MCF 10A (cell line): ENCODE data around the gene ATOX1. TPM values are rescaled to one million over a fixed set of nuclear protein-coding genes. Genes with fewer than 3 reads are reported as not detected.

Experiments used
- BruUV-seq: library from RNA; stranded (reverse); fragments of 400-500 nt; replicated peaks from 2 replicates; lab custom pipeline; 2021; lab: Mats Ljungman, UMichigan
- CTCF ChIA-PET: fragments of 300-600 bp; sonication (Branson Sonifier 250); formaldehyde crosslinking; extraction: SDS; loops from one replicate; lab custom pipeline; 2021; ENCODE audit warnings: antibody characterized with exemption, inconsistent platforms; lab: Yijun Ruan, JAX
- POLR2A ChIA-PET: fragments of 300-600, 350-650 bp; sonication (Branson Sonifier 250); formaldehyde crosslinking; extraction: SDS; loops from one replicate; lab custom pipeline; 2020; ENCODE audit warnings: antibody characterized with exemption, inconsistent platforms; lab: Yijun Ruan, JAX
- DNase-seq: peaks from one replicate; pipeline ENCODE4 v3.0.0-alpha.2; 2018; ENCODE audit not compliant: unreplicated experiment
- H3K27ac Mint-ChIP-seq: one replicate; pipeline ENCODE4 v1.8.0; 2022; ENCODE audit warnings: mild to moderate bottlenecking, low read depth, mixed read lengths; ENCODE audit not compliant: unreplicated experiment
- H3K27me3 Mint-ChIP-seq: one replicate; pipeline ENCODE4 v1.8.0; 2022; ENCODE audit warnings: mixed read lengths; ENCODE audit not compliant: insufficient read depth, unreplicated experiment
- H3K36me3 Mint-ChIP-seq: one replicate; pipeline ENCODE4 v1.8.0; 2022; ENCODE audit warnings: mild to moderate bottlenecking, moderate library complexity, mixed read lengths; ENCODE audit not compliant: insufficient read depth, unreplicated experiment
- H3K4me1 Mint-ChIP-seq: one replicate; pipeline ENCODE4 v1.8.0; 2022; ENCODE audit warnings: mixed read lengths; ENCODE audit not compliant: insufficient read depth, unreplicated experiment
- H3K4me3 Mint-ChIP-seq: one replicate; pipeline ENCODE4 v1.8.0; 2022; ENCODE audit warnings: mild to moderate bottlenecking, moderate library complexity, mixed read lengths; ENCODE audit not compliant: unreplicated experiment
- H3K9me3 Mint-ChIP-seq: one replicate; pipeline ENCODE4 v1.8.0; 2022; ENCODE audit warnings: mixed read lengths; ENCODE audit not compliant: unreplicated experiment
- CTCF ChIP-seq: fragments of 200-600 bp; IDR thresholded peaks from one replicate; pipeline ENCODE4 v1.8.0; 2022; ENCODE audit warnings: antibody characterized with exemption, mild to moderate bottlenecking; ENCODE audit not compliant: unreplicated experiment
- intact Hi-C: fragments of 100-400 bp; cut with micrococcal nuclease; formaldehyde crosslinking; loops from 2 replicates; pipeline ENCODE4 v1.14.1; 2022
- total RNA-seq: library from RNA; stranded (reverse); gene quantifications from 2 replicates; pipeline ENCODE4 v1.2.3, GENCODE V29; 2022

Gene ATOX1
- total RNA-seq, 1 experiment from 2014 or later: 155 TPM

- H3K27ac Mint-ChIP-seq: no peak overlapping the region
- intact Hi-C loops: no loop called here
- no TSS peak for BruUV-seq
- DNase-seq: no peak
- POLR2A ChIA-PET: interaction anchor here (0.6 to 1.4 kb wide), 2 partner anchors 11 to 133 kb away, joined by 3 to 5 read pairs; no protein-coding TSS in a partner anchor
- H3K27me3 Mint-ChIP-seq: no peaks in the 10 kb centered on the region
- no peak overlapping the region for H3K4me3 Mint-ChIP-seq
- H3K36me3 Mint-ChIP-seq: no peaks in the 10 kb centered on the region
- CTCF ChIA-PET: interaction anchor here (0.5 to 1.6 kb wide), 6 partner anchors 10 to 1804 kb away, joined by 3 to 8 read pairs (median 4); no protein-coding TSS in a partner anchor
- H3K9me3 Mint-ChIP-seq: no peaks in the 10 kb centered on the region
- H3K4me1 Mint-ChIP-seq: peaks cover 18% of the 10 kb centered on the region
- no peak for TF ChIP-seq CTCF
These were observed 63.0 kb downstream of the ATOX1 start for GRCh38 chr5:151695464-151695863.

- Mint-ChIP-seq H3K27ac (no peak overlapping the region), H3K9me3 (no peaks in the 10 kb centered on the region), H3K4me1 (peaks cover 11% of the 10 kb centered on the region), H3K27me3 (no peaks in the 10 kb centered on the region), H3K36me3 (no peaks in the 10 kb centered on the region), H3K4me3 (no peak overlapping the region)
- ChIA-PET CTCF (interaction anchor here (0.6 to 1.6 kb wide), 4 partner anchors 10 to 1343 kb away, joined by 3 to 4 read pairs (median 4); no protein-coding TSS in a partner anchor), POLR2A (interaction anchor here (0.6 kb wide), 1 partner anchor 9 kb away, joined by 5 read pairs; no protein-coding TSS in a partner anchor)
- DNase-seq: no peak
- no peak for TF ChIP-seq CTCF
- BruUV-seq: no TSS peak
- intact Hi-C loops: no loop called here
These were observed 64.4 kb downstream of the ATOX1 start for GRCh38 chr5:151694035-151694485.

Other genes with a start within 250 kb of the ATOX1 start
- 5.9 and 9.9 TPM in 2 replicates for gene FAT2, start 167.3 kb downstream of the ATOX1 start, total RNA-seq
- 17.4 and 32.6 TPM in 2 replicates for gene SPARC, start 71.7 kb downstream of the ATOX1 start, total RNA-seq
- 279 and 282 TPM in 2 replicates for gene G3BP1, start 13.3 kb upstream of the ATOX1 start, total RNA-seq
- not detected in 2 replicates for gene GLRA1, start 166.2 kb upstream of the ATOX1 start, total RNA-seq